ENCODE data around the gene ANKRD34A. TPM values are rescaled to one million over a fixed set of nuclear protein-coding genes. Genes with fewer than 3 reads are reported as not detected.
A peak's percentile ranks its signal among the peaks of the same experiment; 100 is the strongest.

The ANKRD34A gene
- total RNA-seq, 1 experiment from 2014 or later: 2.8 TPM

DNA sequence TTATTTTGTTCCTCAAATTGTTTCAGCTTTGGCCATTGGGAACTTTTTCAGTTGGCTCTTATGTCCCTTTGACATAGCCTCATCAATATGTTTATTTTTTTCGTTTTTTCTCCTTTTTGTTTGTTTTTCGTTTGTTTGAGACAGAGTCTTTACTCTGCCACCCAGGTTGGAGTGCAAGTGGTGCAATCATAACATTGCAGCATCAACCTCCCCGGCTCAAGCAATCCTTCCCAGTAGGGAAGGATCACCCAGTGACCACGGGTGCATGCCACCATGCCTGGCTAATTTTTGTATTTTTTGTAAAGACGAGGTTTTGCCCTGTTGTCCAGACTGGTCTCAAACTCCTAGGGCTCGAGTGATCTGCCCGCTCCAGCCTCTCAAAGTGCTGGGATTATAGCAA lies 8.2 kb upstream of the ANKRD34A start:
- H3K9me3 ChIP-seq (ENCODE audit: low read length): no peaks in the 10 kb centered on the region

DNA sequence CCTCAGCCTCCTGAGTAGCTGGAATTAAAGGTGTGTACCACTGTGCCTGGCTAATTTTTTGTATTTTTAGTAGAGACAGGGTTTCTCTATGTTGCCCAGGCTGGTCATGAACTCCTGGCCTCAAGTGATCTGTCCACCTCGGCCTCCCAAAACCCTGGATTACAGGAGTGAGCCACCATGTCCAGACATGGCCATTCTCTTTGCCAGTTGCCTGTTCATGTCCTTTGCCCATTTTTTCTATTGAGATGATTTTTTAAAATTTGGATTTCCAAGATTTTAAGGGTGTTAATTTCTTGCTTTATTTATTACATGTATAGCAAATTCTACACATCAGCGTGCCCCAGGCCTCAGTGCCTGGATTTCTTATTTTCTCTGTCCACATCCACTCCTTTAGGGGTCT lies 2.9 kb upstream of the ANKRD34A start:
- H3K4me2 ChIP-seq (ENCODE audit: low read length): no peak overlapping the region
- peaks cover 18% of the 10 kb centered on the region for H3K4me1 ChIP-seq (ENCODE audit: insufficient read depth, low read length)
- H3K79me2 ChIP-seq (ENCODE audit: low read length): no peaks in the 10 kb centered on the region
- no peaks in the 10 kb centered on the region for H3K36me3 ChIP-seq (ENCODE audit: low read depth, low read length)
- H3K27me3 ChIP-seq (ENCODE audit: low read length): no peaks in the 10 kb centered on the region
- no TSS peak for BruUV-seq (replicated peaks)
- no peaks in the 10 kb centered on the region for H3K9me3 ChIP-seq (ENCODE audit: low read length)
- no peak for TF ChIP-seq EZH2phosphoT487 (IDR thresholded peaks at IDR 0.05; ENCODE audit: borderline replicate concordance, low read length)
- TF ChIP-seq EZH2 (IDR thresholded peaks at IDR 0.05; ENCODE audit: low read length, unreplicated experiment): no peak
- TF ChIP-seq, protein P1, sequence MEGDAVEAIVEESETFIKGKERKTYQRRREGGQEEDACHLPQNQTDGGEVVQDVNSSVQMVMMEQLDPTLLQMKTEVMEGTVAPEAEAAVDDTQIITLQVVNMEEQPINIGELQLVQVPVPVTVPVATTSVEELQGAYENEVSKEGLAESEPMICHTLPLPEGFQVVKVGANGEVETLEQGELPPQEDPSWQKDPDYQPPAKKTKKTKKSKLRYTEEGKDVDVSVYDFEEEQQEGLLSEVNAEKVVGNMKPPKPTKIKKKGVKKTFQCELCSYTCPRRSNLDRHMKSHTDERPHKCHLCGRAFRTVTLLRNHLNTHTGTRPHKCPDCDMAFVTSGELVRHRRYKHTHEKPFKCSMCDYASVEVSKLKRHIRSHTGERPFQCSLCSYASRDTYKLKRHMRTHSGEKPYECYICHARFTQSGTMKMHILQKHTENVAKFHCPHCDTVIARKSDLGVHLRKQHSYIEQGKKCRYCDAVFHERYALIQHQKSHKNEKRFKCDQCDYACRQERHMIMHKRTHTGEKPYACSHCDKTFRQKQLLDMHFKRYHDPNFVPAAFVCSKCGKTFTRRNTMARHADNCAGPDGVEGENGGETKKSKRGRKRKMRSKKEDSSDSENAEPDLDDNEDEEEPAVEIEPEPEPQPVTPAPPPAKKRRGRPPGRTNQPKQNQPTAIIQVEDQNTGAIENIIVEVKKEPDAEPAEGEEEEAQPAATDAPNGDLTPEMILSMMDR (conservative IDR thresholded peaks at IDR 0.05; ENCODE audit: low read depth, low read length): no peak
- no peak overlapping the region for H3K9ac ChIP-seq (ENCODE audit: low read length)
- intact Hi-C loops (cut with micrococcal nuclease): no loop called here
- H3F3A ChIP-seq (ENCODE audit: low read length, unreplicated experiment): no peaks in the 10 kb centered on the region
- no peaks in the 10 kb centered on the region for H3K9me2 ChIP-seq (replicated peaks; ENCODE audit: low read length)
- no peak overlapping the region for H2AFZ ChIP-seq (ENCODE audit: low read length)
- H3K4me3 ChIP-seq (ENCODE audit: low read length): no peak overlapping the region
- no peak overlapping the region for H3K27ac ChIP-seq (ENCODE audit: low read length)
- ATAC-seq: no peak
- no peak for DNase-seq
- CTCF ChIA-PET: no interaction called here
- H4K20me1 ChIP-seq (ENCODE audit: low read length): no peaks in the 10 kb centered on the region
- POLR2A ChIA-PET (ENCODE audit: unreplicated experiment): no interaction called here

More for the DNA sequence above, 8.2 kb upstream of the ANKRD34A start:
- H3K27ac ChIP-seq (ENCODE audit: low read length): no peak overlapping the region
- intact Hi-C loops (cut with micrococcal nuclease): no loop called here
- ATAC-seq: no peak
- POLR2A ChIA-PET (ENCODE audit: unreplicated experiment): no interaction called here
- no peaks in the 10 kb centered on the region for H3K36me3 ChIP-seq (ENCODE audit: low read depth, low read length)
- no TSS peak for BruUV-seq (replicated peaks)
- H3K9me2 ChIP-seq (replicated peaks; ENCODE audit: low read length): no peaks in the 10 kb centered on the region
- no peaks in the 10 kb centered on the region for H4K20me1 ChIP-seq (ENCODE audit: low read length)
- H3K4me2 ChIP-seq (ENCODE audit: low read length): no peak overlapping the region
- H3K79me2 ChIP-seq (ENCODE audit: low read length): no peaks in the 10 kb centered on the region
- TF ChIP-seq, protein P1 (conservative IDR thresholded peaks at IDR 0.05; ENCODE audit: low read depth, low read length): no peak
- TF ChIP-seq EZH2phosphoT487 (IDR thresholded peaks at IDR 0.05; ENCODE audit: borderline replicate concordance, low read length): no peak
- no peak for TF ChIP-seq EZH2 (IDR thresholded peaks at IDR 0.05; ENCODE audit: low read length, unreplicated experiment)
- H3K4me3 ChIP-seq (ENCODE audit: low read length): no peak overlapping the region
- H3K27me3 ChIP-seq (ENCODE audit: low read length): no peaks in the 10 kb centered on the region
- no peak for DNase-seq
- H2AFZ ChIP-seq (ENCODE audit: low read length): no peak overlapping the region
- H3K4me1 ChIP-seq (ENCODE audit: insufficient read depth, low read length): peaks cover 5% of the 10 kb centered on the region
- H3F3A ChIP-seq (ENCODE audit: low read length, unreplicated experiment): no peaks in the 10 kb centered on the region
- no peak overlapping the region for H3K9ac ChIP-seq (ENCODE audit: low read length)
- CTCF ChIA-PET: no interaction called here

DNA sequence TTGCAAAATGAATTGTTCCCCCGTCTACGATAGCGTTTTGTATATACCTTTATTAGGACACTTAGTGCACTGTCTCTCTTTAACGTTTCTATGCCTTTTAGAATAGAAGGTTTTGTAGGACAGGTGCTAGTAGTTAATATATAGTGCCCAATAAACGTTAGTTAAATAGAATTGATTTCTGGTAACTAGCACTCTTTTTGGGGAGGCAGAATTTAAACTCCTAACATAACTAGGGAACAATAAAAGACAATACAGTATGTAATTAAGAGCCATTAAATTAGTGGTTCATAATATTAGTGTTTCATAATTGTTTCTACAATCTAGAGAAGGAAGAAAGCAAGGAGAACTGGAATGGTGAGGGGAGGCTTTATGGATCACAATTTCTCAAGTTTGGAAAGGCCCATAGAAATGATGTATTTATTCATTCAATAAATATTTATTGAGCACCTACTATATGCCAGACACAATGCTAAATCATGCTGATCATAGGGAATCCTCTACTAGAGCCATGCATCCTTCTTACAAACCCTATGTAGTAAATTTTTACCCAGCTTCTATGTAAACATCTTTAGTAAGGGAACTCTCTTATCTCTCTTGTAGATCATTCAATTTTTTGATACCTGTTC lies 857 bp upstream of the ANKRD34A start:
- no peaks in the 10 kb centered on the region for H3F3A ChIP-seq (ENCODE audit: low read length, unreplicated experiment)
- BruUV-seq (replicated peaks): no TSS peak
- intact Hi-C loops (cut with micrococcal nuclease): no loop called here
- H3K27ac ChIP-seq (ENCODE audit: low read length): no peak overlapping the region
- no peaks in the 10 kb centered on the region for H3K27me3 ChIP-seq (ENCODE audit: low read length)
- no peak for ATAC-seq
- peak overlapping the region; percentile 87 for H2AFZ ChIP-seq (ENCODE audit: low read length)
- H3K36me3 ChIP-seq (ENCODE audit: low read depth, low read length): no peaks in the 10 kb centered on the region
- H3K4me3 ChIP-seq (ENCODE audit: low read length): peak overlapping the region; percentile 76
- peak overlapping the region; percentile 56 for H3K9ac ChIP-seq (ENCODE audit: low read length)
- H4K20me1 ChIP-seq (ENCODE audit: low read length): no peaks in the 10 kb centered on the region
- no peaks in the 10 kb centered on the region for H3K79me2 ChIP-seq (ENCODE audit: low read length)
- POLR2A ChIA-PET (ENCODE audit: unreplicated experiment): interaction anchor here (0.5 to 1.0 kb wide), 3 partner anchors 15 to 42 kb away, joined by 3 to 9 read pairs (median 4); partner anchors contain the start of gene RBM8A
- TF ChIP-seq EZH2 (IDR thresholded peaks at IDR 0.05; ENCODE audit: low read length, unreplicated experiment) (no peak), EZH2phosphoT487 (IDR thresholded peaks at IDR 0.05; ENCODE audit: borderline replicate concordance, low read length) (no peak)
- TF ChIP-seq, protein P1 (conservative IDR thresholded peaks at IDR 0.05; ENCODE audit: low read depth, low read length): no peak
- H3K4me1 ChIP-seq (ENCODE audit: insufficient read depth, low read length): peaks cover 35% of the 10 kb centered on the region
- H3K4me2 ChIP-seq (ENCODE audit: low read length): peak overlapping the region; percentile 91
- H3K9me2 ChIP-seq (replicated peaks; ENCODE audit: low read length): no peaks in the 10 kb centered on the region
- no peaks in the 10 kb centered on the region for H3K9me3 ChIP-seq (ENCODE audit: low read length)
- DNase-seq: peak; percentile 19
- CTCF ChIA-PET: interaction anchor here (1.0 kb wide), 2 partner anchors 73 to 106 kb away, joined by 5 to 6 read pairs; partner anchors contain the start of gene PIAS3
